ENCODE results near the gene HLA-DPA1. TPM values are rescaled to one million over a fixed set of nuclear protein-coding genes. Genes with fewer than 3 reads are reported as not detected.

Gene HLA-DPA1
- total and polyA plus RNA-seq, 2 experiments from 2014 or later = 2.6 to 4.7 TPM

DNA sequence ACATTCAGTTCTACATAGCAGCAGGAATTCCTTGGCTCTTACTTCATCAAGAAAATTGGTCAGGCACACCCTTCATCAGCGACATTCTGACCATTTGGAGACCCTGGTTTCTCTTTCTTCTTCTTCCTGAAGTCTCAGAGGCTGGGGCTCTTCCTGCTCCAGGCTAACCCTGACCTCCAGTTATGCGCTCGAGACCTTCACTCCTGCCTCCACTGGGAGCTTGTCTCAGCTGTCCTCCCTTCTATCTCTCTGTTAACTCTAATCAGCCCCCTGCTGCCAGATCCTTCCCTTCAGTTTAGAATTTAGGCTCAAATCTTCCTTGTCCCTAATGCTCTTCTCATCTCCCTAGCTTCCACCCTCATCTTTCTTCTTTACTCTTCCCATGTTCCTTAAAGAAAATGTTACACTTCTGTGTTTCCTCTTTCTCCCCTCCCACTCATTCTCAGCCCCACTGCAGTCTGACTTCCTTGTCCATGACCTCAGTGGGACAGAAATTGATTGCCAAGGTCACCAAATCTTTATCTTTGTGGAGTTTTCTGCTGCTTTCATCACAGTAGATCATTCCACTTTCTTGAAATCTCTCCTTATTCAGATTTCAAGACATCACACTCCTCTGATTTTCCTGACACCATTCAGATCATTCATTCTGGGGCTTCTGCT lies 55.6 kb downstream of the HLA-DPA1 start:
- H2AFZ ChIP-seq = no peak overlapping the region
- no peak overlapping the region for H3K4me2 ChIP-seq
- 82% methylated on average over 3 of the region's 3 CpGs for WGBS (ENCODE audit: low lambda C conversion rate, missing lambda C conversion rate)
- peaks cover 16% of the 10 kb centered on the region for H3K4me1 ChIP-seq (ENCODE audit: insufficient read depth)
- H3K9me3 ChIP-seq (ENCODE audit: low read depth) = no peaks in the 10 kb centered on the region
- TF ChIP-seq EZH2phosphoT487 (IDR thresholded peaks at IDR 0.05; ENCODE audit: low read depth, severe bottlenecking, unreplicated experiment) (no peak), EZH2 (IDR thresholded peaks at IDR 0.05; ENCODE audit: borderline replicate concordance) (no peak)
- TF ChIP-seq, protein P1, sequence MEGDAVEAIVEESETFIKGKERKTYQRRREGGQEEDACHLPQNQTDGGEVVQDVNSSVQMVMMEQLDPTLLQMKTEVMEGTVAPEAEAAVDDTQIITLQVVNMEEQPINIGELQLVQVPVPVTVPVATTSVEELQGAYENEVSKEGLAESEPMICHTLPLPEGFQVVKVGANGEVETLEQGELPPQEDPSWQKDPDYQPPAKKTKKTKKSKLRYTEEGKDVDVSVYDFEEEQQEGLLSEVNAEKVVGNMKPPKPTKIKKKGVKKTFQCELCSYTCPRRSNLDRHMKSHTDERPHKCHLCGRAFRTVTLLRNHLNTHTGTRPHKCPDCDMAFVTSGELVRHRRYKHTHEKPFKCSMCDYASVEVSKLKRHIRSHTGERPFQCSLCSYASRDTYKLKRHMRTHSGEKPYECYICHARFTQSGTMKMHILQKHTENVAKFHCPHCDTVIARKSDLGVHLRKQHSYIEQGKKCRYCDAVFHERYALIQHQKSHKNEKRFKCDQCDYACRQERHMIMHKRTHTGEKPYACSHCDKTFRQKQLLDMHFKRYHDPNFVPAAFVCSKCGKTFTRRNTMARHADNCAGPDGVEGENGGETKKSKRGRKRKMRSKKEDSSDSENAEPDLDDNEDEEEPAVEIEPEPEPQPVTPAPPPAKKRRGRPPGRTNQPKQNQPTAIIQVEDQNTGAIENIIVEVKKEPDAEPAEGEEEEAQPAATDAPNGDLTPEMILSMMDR (IDR thresholded peaks at IDR 0.05; ENCODE audit: poor library complexity) = no peak
- no peaks in the 10 kb centered on the region for H4K20me1 ChIP-seq (ENCODE audit: insufficient read depth, poor library complexity, severe bottlenecking)
- H3K9me2 ChIP-seq (replicated peaks; ENCODE audit: insufficient read depth) = no peaks in the 10 kb centered on the region
- H3K4me3 ChIP-seq = no peak overlapping the region
- no peaks in the 10 kb centered on the region for H3K79me2 ChIP-seq
- H3K27me3 ChIP-seq = no peaks in the 10 kb centered on the region
- no peak overlapping the region for H3K27ac ChIP-seq
- no peak for DNase-seq (ENCODE audit: low spot score)
- H3K36me3 ChIP-seq (replicated peaks; ENCODE audit: insufficient read depth, low read depth) = no peaks in the 10 kb centered on the region

DNA sequence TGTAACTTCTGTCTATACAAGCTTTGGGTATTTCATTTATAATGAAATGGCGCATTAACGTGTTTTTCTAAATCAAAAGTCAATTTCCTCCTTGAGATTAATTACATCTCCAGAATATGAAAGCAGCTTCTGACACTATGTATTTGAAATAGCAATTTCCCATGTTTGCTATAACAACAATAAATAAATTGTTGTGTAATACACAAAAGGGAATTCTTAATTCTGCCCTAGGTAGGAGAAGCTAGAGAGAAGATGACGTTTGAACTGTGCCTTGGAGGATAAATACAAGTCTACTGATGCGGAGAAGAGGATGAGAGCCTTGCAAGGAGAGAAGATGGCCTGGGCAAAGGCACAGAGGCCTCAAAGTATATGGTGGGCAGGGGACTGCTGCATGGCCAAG lies 56.4 kb downstream of the HLA-DPA1 start:
- Histone ChIP-seq H3K9me2 (replicated peaks; ENCODE audit: insufficient read depth) (no peaks in the 10 kb centered on the region), H3K27ac (no peak overlapping the region), H3K79me2 (no peaks in the 10 kb centered on the region), H3K4me2 (no peak overlapping the region), H3K4me3 (no peak overlapping the region), H4K20me1 (ENCODE audit: insufficient read depth, poor library complexity, severe bottlenecking) (no peaks in the 10 kb centered on the region), H2AFZ (no peak overlapping the region), H3K9me3 (ENCODE audit: low read depth) (no peaks in the 10 kb centered on the region), H3K27me3 (no peaks in the 10 kb centered on the region), H3K4me1 (ENCODE audit: insufficient read depth) (peaks cover 16% of the 10 kb centered on the region), H3K36me3 (replicated peaks; ENCODE audit: insufficient read depth, low read depth) (no peaks in the 10 kb centered on the region)
- no peak for DNase-seq (ENCODE audit: low spot score)
- WGBS (ENCODE audit: low lambda C conversion rate, missing lambda C conversion rate) = 72% methylated on average over 4 of the region's 4 CpGs
- TF ChIP-seq EZH2 (IDR thresholded peaks at IDR 0.05; ENCODE audit: borderline replicate concordance) = no peak
- no peak for TF ChIP-seq EZH2phosphoT487 (IDR thresholded peaks at IDR 0.05; ENCODE audit: low read depth, severe bottlenecking, unreplicated experiment)
- TF ChIP-seq, protein P1 (IDR thresholded peaks at IDR 0.05; ENCODE audit: poor library complexity) = no peak

DNA sequence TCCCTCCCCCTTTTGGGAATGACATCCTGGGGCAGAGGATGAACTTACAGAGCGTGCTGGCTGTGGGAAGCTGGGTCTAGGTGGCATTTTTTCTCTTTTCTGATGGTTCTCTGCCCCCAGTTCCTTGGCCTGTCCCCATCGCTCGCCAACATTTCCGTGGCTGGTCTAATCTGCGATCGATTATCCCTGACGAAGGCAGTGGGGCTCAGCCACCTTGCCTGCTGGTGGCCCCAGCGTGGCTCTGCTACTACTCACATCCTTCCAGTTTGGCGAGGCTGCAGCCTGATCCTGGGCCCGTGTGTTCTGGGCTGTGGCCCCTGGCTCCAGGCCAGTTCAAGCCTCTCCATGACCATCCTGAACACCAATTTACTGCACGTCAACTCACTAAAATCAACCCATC lies 57.7 kb downstream of the HLA-DPA1 start:
- Histone ChIP-seq H3K79me2 (no peaks in the 10 kb centered on the region), H4K20me1 (ENCODE audit: insufficient read depth, poor library complexity, severe bottlenecking) (no peaks in the 10 kb centered on the region), H3K27ac (no peak overlapping the region), H3K4me1 (ENCODE audit: insufficient read depth) (peaks cover 16% of the 10 kb centered on the region), H2AFZ (no peak overlapping the region), H3K9me2 (replicated peaks; ENCODE audit: insufficient read depth) (no peaks in the 10 kb centered on the region), H3K36me3 (replicated peaks; ENCODE audit: insufficient read depth, low read depth) (no peaks in the 10 kb centered on the region), H3K9me3 (ENCODE audit: low read depth) (no peaks in the 10 kb centered on the region), H3K27me3 (no peaks in the 10 kb centered on the region), H3K4me2 (no peak overlapping the region), H3K4me3 (no peak overlapping the region)
- no peak for DNase-seq (ENCODE audit: low spot score)
- TF ChIP-seq EZH2 (IDR thresholded peaks at IDR 0.05; ENCODE audit: borderline replicate concordance) (no peak), EZH2phosphoT487 (IDR thresholded peaks at IDR 0.05; ENCODE audit: low read depth, severe bottlenecking, unreplicated experiment) (no peak)
- WGBS (ENCODE audit: low lambda C conversion rate, missing lambda C conversion rate) = 83% methylated on average over 11 of the region's 11 CpGs

DNA sequence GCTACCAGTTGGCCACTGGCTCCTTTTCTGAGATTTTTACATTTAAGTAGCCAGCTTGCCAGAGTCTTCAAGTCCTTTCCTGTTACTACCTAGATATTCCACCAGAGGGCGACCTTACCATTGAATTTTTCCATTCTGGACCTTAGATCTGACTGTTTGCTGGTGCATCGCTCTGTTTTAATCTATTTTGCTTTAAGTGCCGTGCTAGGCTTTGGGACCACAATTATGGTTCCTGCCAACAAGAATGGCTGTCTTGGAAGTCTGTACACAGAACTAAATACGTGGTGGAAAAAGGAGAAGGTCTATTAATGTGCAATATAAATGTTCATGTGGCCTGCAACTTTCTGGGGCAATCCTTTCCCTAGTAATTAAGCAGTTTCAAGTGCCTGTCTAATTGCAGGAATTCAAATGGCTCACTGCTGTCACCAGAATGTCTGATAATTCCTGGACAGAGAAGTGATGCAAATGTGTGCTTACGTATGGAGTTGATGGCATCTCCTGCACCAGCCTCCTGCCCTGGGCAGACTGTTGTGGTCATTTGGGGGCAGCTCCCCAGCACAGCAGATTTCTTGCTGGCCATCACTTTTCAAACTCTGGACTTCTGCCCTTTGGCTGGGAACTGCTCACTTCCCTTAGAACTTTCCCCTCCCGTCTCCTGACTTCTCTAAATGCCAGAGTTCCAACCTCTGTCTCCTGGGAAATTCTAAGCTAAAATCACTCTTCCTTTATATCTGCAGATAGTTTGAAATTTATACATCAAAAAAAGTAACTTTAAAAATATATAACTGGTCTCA lies 58.4 kb downstream of the HLA-DPA1 start:
- Histone ChIP-seq H4K20me1 (ENCODE audit: insufficient read depth, poor library complexity, severe bottlenecking) (no peaks in the 10 kb centered on the region), H3K9me2 (replicated peaks; ENCODE audit: insufficient read depth) (no peaks in the 10 kb centered on the region), H3K27ac (no peak overlapping the region), H3K9me3 (ENCODE audit: low read depth) (no peaks in the 10 kb centered on the region), H2AFZ (no peak overlapping the region), H3K4me1 (ENCODE audit: insufficient read depth) (peaks cover 16% of the 10 kb centered on the region), H3K79me2 (no peaks in the 10 kb centered on the region), H3K4me2 (peak overlapping the region; percentile 43), H3K36me3 (replicated peaks; ENCODE audit: insufficient read depth, low read depth) (no peaks in the 10 kb centered on the region), H3K27me3 (no peaks in the 10 kb centered on the region), H3K4me3 (no peak overlapping the region)
- 22% methylated on average over 6 of the region's 6 CpGs for WGBS (ENCODE audit: low lambda C conversion rate, missing lambda C conversion rate)
- TF ChIP-seq EZH2 (IDR thresholded peaks at IDR 0.05; ENCODE audit: borderline replicate concordance) = no peak
- TF ChIP-seq, protein P1 (IDR thresholded peaks at IDR 0.05; ENCODE audit: poor library complexity) = peak; percentile 85
- DNase-seq (ENCODE audit: low spot score) = peak; percentile 84
